Colonic mucosa (tissue), 4 donors: Measurements from ENCODE around the gene NKX6-1. TPM values are rescaled to one million over a fixed set of nuclear protein-coding genes. Genes with fewer than 3 reads are reported as not detected.

ENCODE experiments used
- DNase-seq: peaks from one replicate; pipeline ENCODE4 v3.0.0-alpha.2; 2020
- H3K27ac ChIP-seq: fragments of 200-600 bp; one replicate; pipeline ENCODE4 v1.8.0; 2021
- H3K27me3 ChIP-seq: fragments of 200-600 bp; one replicate; pipeline ENCODE4 v1.8.0; 2021
- H3K36me3 ChIP-seq: fragments of 200-600 bp; one replicate; pipeline ENCODE4 v1.8.0; 2021
- H3K4me1 ChIP-seq: fragments of 200-600 bp; one replicate; pipeline ENCODE4 v1.8.0; 2021; ENCODE audit warnings: mild to moderate bottlenecking
- H3K4me3 ChIP-seq: fragments of 200-600 bp; one replicate; pipeline ENCODE4 v1.8.0; 2021
- H3K9ac ChIP-seq, 2 donors: one replicate each; pipeline ENCODE4 v1.7.0; 2013; ENCODE audit warnings: control low read depth in 2 of 2, low read depth in 2 of 2, low read length in 2 of 2
- H3K9me3 ChIP-seq: fragments of 200-600 bp; one replicate; pipeline ENCODE4 v1.8.0; 2021
- intact Hi-C: fragments of 100-400 bp; cut with DNase I; formaldehyde crosslinking; loops from one replicate; pipeline ENCODE4 v1.14.1; 2022
- total RNA-seq, 2 donors: library from RNA; stranded (reverse); fragmentation: NEBNext Ultra II Directional in 1 of 2; extraction: Animal tissue kit (Norgen Biotek cat#: 25700) in 1 of 2; gene quantifications; one replicate each; pipeline ENCODE4 v1.2.1, GENCODE V29; 2021
- TF ChIP-seq, protein P1 (sequence below): fragments of 200-600 bp; IDR thresholded peaks from one replicate; pipeline ENCODE4 v1.8.0; 2022; ENCODE audit warnings: antibody characterized with exemption, mild to moderate bottlenecking
- donor health status: healthy.
- donor health status: DM: no; HTN: no; CAD: no.
- donor health status: DM: no; HTN: no; CAD: no.

The NKX6-1 gene
- total RNA-seq, 2 donors from 2014 or later: not detected

GRCh38 chr4:84477738-84478137 lies 21.4 kb downstream of the NKX6-1 start:
- Histone ChIP-seq H3K36me3 (no peaks in the 10 kb centered on the region), H3K27me3 (peaks cover 24% of the 10 kb centered on the region), H3K4me3 (no peak overlapping the region), H3K9me3 (no peaks in the 10 kb centered on the region), H3K4me1 (peaks cover 5% of the 10 kb centered on the region), H3K27ac (no peak overlapping the region), H3K9ac (no peak overlapping the region)
- TF ChIP-seq, protein P1, sequence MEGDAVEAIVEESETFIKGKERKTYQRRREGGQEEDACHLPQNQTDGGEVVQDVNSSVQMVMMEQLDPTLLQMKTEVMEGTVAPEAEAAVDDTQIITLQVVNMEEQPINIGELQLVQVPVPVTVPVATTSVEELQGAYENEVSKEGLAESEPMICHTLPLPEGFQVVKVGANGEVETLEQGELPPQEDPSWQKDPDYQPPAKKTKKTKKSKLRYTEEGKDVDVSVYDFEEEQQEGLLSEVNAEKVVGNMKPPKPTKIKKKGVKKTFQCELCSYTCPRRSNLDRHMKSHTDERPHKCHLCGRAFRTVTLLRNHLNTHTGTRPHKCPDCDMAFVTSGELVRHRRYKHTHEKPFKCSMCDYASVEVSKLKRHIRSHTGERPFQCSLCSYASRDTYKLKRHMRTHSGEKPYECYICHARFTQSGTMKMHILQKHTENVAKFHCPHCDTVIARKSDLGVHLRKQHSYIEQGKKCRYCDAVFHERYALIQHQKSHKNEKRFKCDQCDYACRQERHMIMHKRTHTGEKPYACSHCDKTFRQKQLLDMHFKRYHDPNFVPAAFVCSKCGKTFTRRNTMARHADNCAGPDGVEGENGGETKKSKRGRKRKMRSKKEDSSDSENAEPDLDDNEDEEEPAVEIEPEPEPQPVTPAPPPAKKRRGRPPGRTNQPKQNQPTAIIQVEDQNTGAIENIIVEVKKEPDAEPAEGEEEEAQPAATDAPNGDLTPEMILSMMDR: no peak
- intact Hi-C loops: no loop called here
- DNase-seq: no peak

- intact Hi-C loops: no loop called here
- Histone ChIP-seq H3K36me3 (no peaks in the 10 kb centered on the region), H3K4me3 (no peak overlapping the region), H3K27me3 (no peaks in the 10 kb centered on the region), H3K4me1 (no peaks in the 10 kb centered on the region), H3K9ac (no peak overlapping the region), H3K9me3 (no peaks in the 10 kb centered on the region), H3K27ac (no peak overlapping the region)
- DNase-seq: no peak
- TF ChIP-seq, protein P1: no peak
Measured at GRCh38 chr4:84474107-84474506, 25.0 kb downstream of the NKX6-1 start.

DNA sequence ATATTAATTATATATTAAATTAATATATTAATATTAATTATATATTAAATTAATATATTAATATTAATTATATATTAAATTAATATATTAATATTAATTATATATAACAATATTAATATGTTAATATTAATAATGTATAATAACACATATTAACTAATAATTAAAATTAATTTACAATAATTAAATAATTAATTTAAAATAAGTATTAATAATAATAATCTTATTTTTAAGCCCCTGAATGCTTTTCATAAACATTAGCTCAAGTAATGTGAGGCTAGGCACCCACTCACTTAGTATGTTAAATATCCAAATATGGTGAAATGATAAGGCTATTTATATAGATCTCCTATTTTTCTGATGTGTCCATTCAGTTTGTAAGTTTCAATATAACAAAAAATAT lies 26.9 kb downstream of the NKX6-1 start:
- DNase-seq: no peak
- no peak overlapping the region for H3K4me3 ChIP-seq
- no peaks in the 10 kb centered on the region for H3K36me3 ChIP-seq

GRCh38 chr4:84470204-84470785 lies 28.8 kb downstream of the NKX6-1 start:
- TF ChIP-seq, protein P1: no peak
- H3K9ac ChIP-seq: no peak overlapping the region
- no peak overlapping the region for H3K4me3 ChIP-seq
- intact Hi-C loops: no loop called here
- H3K9me3 ChIP-seq: no peaks in the 10 kb centered on the region
- no peaks in the 10 kb centered on the region for H3K27me3 ChIP-seq
- H3K27ac ChIP-seq: no peak overlapping the region
- no peaks in the 10 kb centered on the region for H3K36me3 ChIP-seq
- no peak for DNase-seq
- H3K4me1 ChIP-seq: no peaks in the 10 kb centered on the region

More for the DNA sequence above, 26.9 kb downstream of the NKX6-1 start:
- Histone ChIP-seq H3K9me3 (no peaks in the 10 kb centered on the region), H3K9ac (no peak overlapping the region), H3K27ac (no peak overlapping the region), H3K27me3 (no peaks in the 10 kb centered on the region), H3K4me1 (no peaks in the 10 kb centered on the region)
- intact Hi-C loops: no loop called here
- TF ChIP-seq, protein P1: no peak

- intact Hi-C loops: no loop called here
- TF ChIP-seq, protein P1: no peak
- no peak overlapping the region for H3K9ac ChIP-seq
- H3K4me3 ChIP-seq: no peak overlapping the region
- no peaks in the 10 kb centered on the region for H3K36me3 ChIP-seq
- no peak for DNase-seq
- no peak overlapping the region for H3K27ac ChIP-seq
- no peaks in the 10 kb centered on the region for H3K4me1 ChIP-seq
- no peaks in the 10 kb centered on the region for H3K27me3 ChIP-seq
- no peaks in the 10 kb centered on the region for H3K9me3 ChIP-seq
Measured at GRCh38 chr4:84467601-84468000, 31.5 kb downstream of the NKX6-1 start.
